Measurements from ENCODE around the gene XYLB. TPM values are rescaled to one million over a fixed set of nuclear protein-coding genes. Genes with fewer than 3 reads are reported as not detected.

Gene XYLB
- total RNA-seq, 2 experiments from 2014 or later: 4.4 to 4.7 TPM

DNA sequence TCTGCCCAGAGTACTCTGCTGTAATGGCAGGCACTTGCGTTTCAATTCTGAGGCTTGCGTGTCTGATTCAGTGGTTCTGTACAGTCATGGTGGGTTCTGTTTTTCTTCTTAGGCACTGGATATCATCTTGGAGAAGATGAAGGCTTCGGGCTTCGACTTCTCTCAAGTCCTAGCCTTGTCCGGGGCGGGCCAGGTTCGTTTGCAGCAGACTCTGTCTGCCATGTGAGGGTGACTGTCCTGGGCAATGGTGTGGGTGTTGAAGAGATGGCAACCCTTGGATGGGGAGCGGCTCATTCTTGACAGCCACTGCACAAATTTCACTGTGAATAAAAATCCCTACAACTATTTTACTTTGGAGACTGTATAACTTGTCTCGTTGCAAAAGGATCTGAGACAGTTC, 16.2 kb downstream of the XYLB start:
- TF ChIP-seq, protein P1, sequence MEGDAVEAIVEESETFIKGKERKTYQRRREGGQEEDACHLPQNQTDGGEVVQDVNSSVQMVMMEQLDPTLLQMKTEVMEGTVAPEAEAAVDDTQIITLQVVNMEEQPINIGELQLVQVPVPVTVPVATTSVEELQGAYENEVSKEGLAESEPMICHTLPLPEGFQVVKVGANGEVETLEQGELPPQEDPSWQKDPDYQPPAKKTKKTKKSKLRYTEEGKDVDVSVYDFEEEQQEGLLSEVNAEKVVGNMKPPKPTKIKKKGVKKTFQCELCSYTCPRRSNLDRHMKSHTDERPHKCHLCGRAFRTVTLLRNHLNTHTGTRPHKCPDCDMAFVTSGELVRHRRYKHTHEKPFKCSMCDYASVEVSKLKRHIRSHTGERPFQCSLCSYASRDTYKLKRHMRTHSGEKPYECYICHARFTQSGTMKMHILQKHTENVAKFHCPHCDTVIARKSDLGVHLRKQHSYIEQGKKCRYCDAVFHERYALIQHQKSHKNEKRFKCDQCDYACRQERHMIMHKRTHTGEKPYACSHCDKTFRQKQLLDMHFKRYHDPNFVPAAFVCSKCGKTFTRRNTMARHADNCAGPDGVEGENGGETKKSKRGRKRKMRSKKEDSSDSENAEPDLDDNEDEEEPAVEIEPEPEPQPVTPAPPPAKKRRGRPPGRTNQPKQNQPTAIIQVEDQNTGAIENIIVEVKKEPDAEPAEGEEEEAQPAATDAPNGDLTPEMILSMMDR (IDR thresholded peaks at IDR 0.05): no peak
- ChIA-PET POLR2A (interaction anchor here (1.5 kb wide), 1 partner anchor 11 kb away, joined by 3 read pairs; no protein-coding TSS in a partner anchor), CTCF (interaction anchor here (1.3 kb wide), 1 partner anchor 16 kb away, joined by 6 read pairs; the partner anchor contains the start of gene XYLB)
- ATAC-seq (no peak), DNase-seq (no peak)
- H3K9me3 Mint-ChIP-seq: no peaks in the 10 kb centered on the region
- intact Hi-C loops (cut with micrococcal nuclease): no loop called here
- no peaks in the 10 kb centered on the region for H3K27me3 Mint-ChIP-seq
- H3K36me3 Mint-ChIP-seq (ENCODE audit: low read depth): peaks cover 24% of the 10 kb centered on the region
- no peak overlapping the region for H3K4me3 Mint-ChIP-seq
- no peak overlapping the region for H3K27ac Mint-ChIP-seq
- H3K4me1 Mint-ChIP-seq (ENCODE audit: low read depth): peaks cover 9% of the 10 kb centered on the region

DNA sequence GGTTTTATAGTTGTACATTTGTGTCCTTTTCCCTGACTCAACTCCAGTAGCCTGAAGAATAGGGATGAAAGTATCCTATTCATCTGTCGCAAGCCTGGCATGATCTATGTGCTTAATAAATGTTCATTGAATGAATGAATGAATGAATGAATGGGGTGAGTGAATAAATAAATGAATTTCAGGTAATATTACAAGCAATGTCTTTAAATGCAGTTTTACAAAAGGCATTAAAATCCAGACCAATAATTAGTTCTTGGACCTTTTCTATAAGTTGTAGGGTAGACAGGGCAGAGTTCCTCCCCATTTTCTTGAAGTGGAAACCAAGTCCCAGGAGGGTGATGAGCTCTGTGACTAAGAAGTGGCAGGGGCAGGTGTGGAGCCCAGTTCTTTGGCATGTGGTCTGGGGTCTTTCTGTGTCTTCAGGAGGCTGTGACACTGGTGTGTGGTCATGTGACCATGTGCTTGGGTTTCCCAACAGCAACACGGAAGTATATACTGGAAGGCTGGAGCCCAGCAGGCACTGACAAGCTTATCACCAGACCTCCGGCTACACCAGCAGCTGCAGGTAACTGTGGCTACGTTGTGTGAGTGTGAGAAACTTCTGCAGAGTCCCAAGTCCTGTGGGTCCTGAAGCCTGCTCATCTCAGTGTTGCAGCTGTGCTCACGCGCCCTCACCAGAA, 18.3 kb downstream of the XYLB start:
- DNase-seq: no peak
- H3K4me1 Mint-ChIP-seq (ENCODE audit: low read depth): peaks cover 9% of the 10 kb centered on the region
- ChIA-PET POLR2A (no interaction called here), CTCF (interaction anchor here (0.9 to 1.7 kb wide), 2 partner anchors 18 to 115 kb away, joined by 4 to 5 read pairs; partner anchors contain the start of gene XYLB)
- no peak overlapping the region for H3K4me3 Mint-ChIP-seq
- intact Hi-C loops (cut with micrococcal nuclease): no loop called here
- H3K27ac Mint-ChIP-seq: no peak overlapping the region
- ATAC-seq: no peak
- TF ChIP-seq, protein P1 (IDR thresholded peaks at IDR 0.05): no peak
- no peaks in the 10 kb centered on the region for H3K27me3 Mint-ChIP-seq
- H3K9me3 Mint-ChIP-seq: no peaks in the 10 kb centered on the region
- peaks cover 32% of the 10 kb centered on the region for H3K36me3 Mint-ChIP-seq (ENCODE audit: low read depth)

DNA sequence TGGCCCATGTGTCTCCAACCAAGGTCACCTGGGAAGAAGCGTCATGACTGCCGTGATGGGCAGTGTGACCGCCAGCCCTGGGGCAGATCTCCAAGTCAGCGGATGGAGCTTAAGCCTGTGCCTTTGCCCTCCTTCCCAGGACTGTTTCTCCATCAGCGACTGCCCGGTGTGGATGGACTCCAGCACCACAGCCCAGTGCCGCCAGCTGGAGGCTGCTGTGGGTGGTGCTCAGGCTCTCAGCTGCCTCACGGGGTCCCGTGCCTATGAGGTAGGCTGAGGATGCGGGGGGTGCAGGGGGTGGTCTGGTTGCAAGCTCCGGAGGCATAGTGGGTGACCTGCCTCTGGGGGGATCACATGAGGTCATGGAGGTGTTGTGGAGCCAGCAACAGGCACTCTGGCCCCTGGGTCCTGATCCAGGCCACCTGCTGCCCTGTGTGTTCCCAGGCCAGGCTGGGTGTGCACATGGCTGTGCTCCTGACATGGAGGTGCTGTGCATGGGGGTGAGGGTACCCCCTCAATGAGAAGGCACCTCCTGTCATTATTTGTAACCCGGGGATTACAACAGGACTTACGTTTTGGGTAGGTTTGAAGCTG, 19.0 kb downstream of the XYLB start:
- Mint-ChIP-seq H3K9me3 (no peaks in the 10 kb centered on the region), H3K36me3 (ENCODE audit: low read depth) (peaks cover 36% of the 10 kb centered on the region), H3K4me1 (ENCODE audit: low read depth) (peaks cover 9% of the 10 kb centered on the region), H3K27me3 (no peaks in the 10 kb centered on the region), H3K27ac (no peak overlapping the region), H3K4me3 (no peak overlapping the region)
- TF ChIP-seq, protein P1 (IDR thresholded peaks at IDR 0.05): no peak
- no peak for DNase-seq
- ATAC-seq: no peak
- ChIA-PET CTCF (interaction anchor here (0.9 to 1.7 kb wide), 2 partner anchors 19 to 114 kb away, joined by 4 to 5 read pairs; partner anchors contain the start of gene XYLB), POLR2A (no interaction called here)
- intact Hi-C loops (cut with micrococcal nuclease): no loop called here

DNA sequence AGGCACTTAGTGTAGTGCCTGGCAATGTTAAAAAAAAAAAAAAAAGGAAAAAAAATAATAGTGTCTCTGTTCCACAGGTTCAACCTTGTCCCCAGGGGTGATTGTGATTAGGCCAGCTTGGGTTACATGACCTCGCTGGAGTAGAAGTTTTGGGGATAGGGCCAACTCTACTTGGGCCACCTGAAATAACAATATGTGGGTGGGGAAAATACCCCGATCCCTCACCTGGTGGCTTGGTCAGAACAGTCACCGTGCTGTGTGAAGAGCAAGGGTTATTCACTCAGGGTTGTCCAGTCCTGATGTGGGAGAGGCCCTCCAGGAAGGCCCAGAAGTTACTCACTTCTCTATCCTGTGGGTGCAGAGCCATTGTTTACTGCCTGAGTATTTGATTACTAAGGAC, 19.5 kb downstream of the XYLB start:
- Mint-ChIP-seq H3K27me3 (no peaks in the 10 kb centered on the region), H3K9me3 (no peaks in the 10 kb centered on the region), H3K4me1 (ENCODE audit: low read depth) (peaks cover 9% of the 10 kb centered on the region), H3K4me3 (no peak overlapping the region), H3K27ac (no peak overlapping the region), H3K36me3 (ENCODE audit: low read depth) (peaks cover 36% of the 10 kb centered on the region)
- ChIA-PET POLR2A (no interaction called here), CTCF (interaction anchor here (0.9 to 1.7 kb wide), 2 partner anchors 19 to 114 kb away, joined by 4 to 5 read pairs; partner anchors contain the start of gene XYLB)
- DNase-seq: no peak
- TF ChIP-seq, protein P1 (IDR thresholded peaks at IDR 0.05): no peak
- intact Hi-C loops (cut with micrococcal nuclease): no loop called here
- no peak for ATAC-seq

DNA sequence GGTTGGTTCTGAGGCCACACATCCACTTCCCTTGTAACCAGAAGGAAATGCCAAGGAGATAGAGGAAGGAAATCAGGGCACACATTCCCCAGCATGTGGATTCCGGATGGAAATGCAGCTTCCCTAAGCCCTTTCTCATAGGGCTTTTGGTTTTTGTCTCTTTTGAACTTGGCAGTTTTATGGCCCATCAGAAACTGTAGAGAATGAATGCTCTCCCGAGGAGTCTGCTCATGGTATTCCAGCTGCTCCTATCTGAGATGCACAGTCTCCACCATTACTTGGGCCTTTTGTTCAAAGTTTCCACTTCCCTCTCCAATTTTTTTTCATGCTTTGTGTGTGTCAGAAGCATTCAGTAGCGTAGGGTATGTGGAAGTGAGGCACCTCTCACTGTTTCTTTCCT, 21.2 kb downstream of the XYLB start:
- H3K9me3 Mint-ChIP-seq: no peaks in the 10 kb centered on the region
- peaks cover 10% of the 10 kb centered on the region for H3K4me1 Mint-ChIP-seq (ENCODE audit: low read depth)
- CTCF ChIA-PET: interaction anchor here (1.3 kb wide), 1 partner anchor 113 kb away, joined by 3 read pairs; no protein-coding TSS in a partner anchor
- intact Hi-C loops (cut with micrococcal nuclease): no loop called here
- DNase-seq (no peak), ATAC-seq (no peak)
- peaks cover 35% of the 10 kb centered on the region for H3K36me3 Mint-ChIP-seq (ENCODE audit: low read depth)
- TF ChIP-seq, protein P1 (IDR thresholded peaks at IDR 0.05): no peak
- POLR2A ChIA-PET: interaction anchor here (0.9 kb wide), 1 partner anchor 251 kb away, joined by 3 read pairs; no protein-coding TSS in a partner anchor
- H3K27me3 Mint-ChIP-seq: no peaks in the 10 kb centered on the region
- no peak overlapping the region for H3K27ac Mint-ChIP-seq
- H3K4me3 Mint-ChIP-seq: no peak overlapping the region

Data from activated CD8-positive, alpha-beta T cell treated with anti-CD3 and anti-CD28 coated beads for 36 hours (primary cell).